ENCODE results near the gene PODNL1. TPM values are rescaled to one million over a fixed set of nuclear protein-coding genes. Genes with fewer than 3 reads are reported as not detected.
"Not testable (repeated sequence)": the region's sequence is repeated elsewhere in the genome, so short reads cannot be mapped to it uniquely, and the experiment has no call there.

PODNL1 gene
- total and polyA plus RNA-seq, 2 of the 8 experiments (the other 6 are each of a cell fraction or from before 2014, with no cell fraction given): 1.0 to 1.5 TPM

DNA sequence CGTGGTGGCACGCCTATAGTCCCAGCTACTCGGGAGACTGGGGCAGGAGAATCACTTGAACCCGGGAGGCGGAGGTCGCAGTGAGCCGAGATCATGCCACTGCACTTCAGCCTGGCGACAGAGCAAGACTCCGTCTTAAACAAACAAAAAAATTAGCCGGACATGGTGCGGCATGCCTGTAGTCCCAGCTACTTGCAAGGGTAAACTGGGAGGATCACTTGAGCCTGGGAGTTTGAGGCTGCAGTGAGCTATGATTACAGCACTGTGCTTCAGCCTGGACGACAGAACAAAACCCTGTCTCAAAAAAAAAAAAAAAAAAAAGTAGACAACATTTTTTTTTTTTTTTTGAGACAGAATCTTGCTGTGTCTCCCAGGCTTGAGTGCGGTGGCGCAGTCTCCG lies 33.7 kb upstream of the PODNL1 start:
- 91% methylated on average over 11 of the region's 15 CpGs; no CpG with 5 or more reads in 1 of the 2 experiments for WGBS, 2 experiments (ENCODE audit: extremely low coverage in 1 of 2, insufficient coverage in 1 of 2, insufficient read length in 1 of 2, insufficient replicate concordance in 2 of 2, low coverage in 1 of 2, low lambda C conversion rate in 2 of 2, missing lambda C conversion rate in 1 of 2)

More for the DNA sequence above, 33.7 kb upstream of the PODNL1 start:
- H3K4me1 ChIP-seq (replicated peaks in 1 of 4; ENCODE audit: control insufficient read depth in 3 of 4, insufficient read depth in 4 of 4, low read length in 3 of 4); H3K56ac ChIP-seq (replicated peaks; ENCODE audit: insufficient read length, low read depth, low read length); DNase-seq (ENCODE audit: low read depth in 1 of 2, low spot score in 2 of 2); H3K27ac ChIP-seq (ENCODE audit: low read depth, low read length); H3K79me1 ChIP-seq (ENCODE audit: low read depth, low read length); H3K23ac ChIP-seq (ENCODE audit: insufficient read length); H3K9me3 ChIP-seq (ENCODE audit: insufficient read depth in 2 of 2, low read depth in 1 of 2, low read length in 1 of 2); H3K27me3 ChIP-seq (replicated peaks in 1 of 4; ENCODE audit: control insufficient read depth in 3 of 4, extremely low read depth in 1 of 4, insufficient read depth in 3 of 4, low read length in 3 of 4); H3K14ac ChIP-seq (ENCODE audit: insufficient read length); H3K4me3 ChIP-seq (ENCODE audit: extremely low read depth in 1 of 4, insufficient read depth in 2 of 4, low read depth in 3 of 4, low read length in 4 of 4); H4K20me1 ChIP-seq (replicated peaks in 1 of 2; ENCODE audit: control insufficient read depth in 1 of 2, insufficient read depth in 2 of 2, low read length in 2 of 2); H3K79me2 ChIP-seq (ENCODE audit: control insufficient read depth in 1 of 2, insufficient read depth in 2 of 2, low read length in 2 of 2); H3K4ac ChIP-seq (replicated peaks; ENCODE audit: insufficient read length, low read depth, low read length); H2BK5ac ChIP-seq (ENCODE audit: low read depth, low read length); H3K9ac ChIP-seq (replicated peaks in 1 of 4; ENCODE audit: extremely low read depth in 1 of 4, low read depth in 3 of 4, low read length in 3 of 4); H2BK20ac ChIP-seq (ENCODE audit: low read length); H2BK15ac ChIP-seq (ENCODE audit: low read length); H4K5ac ChIP-seq (ENCODE audit: insufficient read length, low read depth, low read length); FAIRE-seq; H3K4me2 ChIP-seq (ENCODE audit: insufficient read depth in 1 of 2, low read depth in 2 of 2, low read length in 2 of 2); H2BK120ac ChIP-seq (replicated peaks; ENCODE audit: low read depth, low read length); H2AFZ ChIP-seq (ENCODE audit: low read length); H3K18ac ChIP-seq (ENCODE audit: extremely low read depth, low read length); H4K8ac ChIP-seq (ENCODE audit: extremely low read depth, insufficient read depth, low read length); H4K91ac ChIP-seq (replicated peaks; ENCODE audit: insufficient read length, low read length); H2BK12ac ChIP-seq (ENCODE audit: low read depth, low read length); H2AK5ac ChIP-seq (ENCODE audit: low read depth, low read length); H3K23me2 ChIP-seq (ENCODE audit: low read depth, low read length): not testable (repeated sequence)
- POLR2A ChIA-PET (ENCODE audit: partially characterized antibody): interaction anchor here (1.0 to 4.9 kb wide), 3 partner anchors 10 to 35 kb away, joined by 3 to 44 read pairs (median 5); no protein-coding TSS in a partner anchor
- peaks cover 0 to 17% (median 11%) of the 10 kb centered on the region in 4 experiments; a peak in 5 of 8 replicates for H3K36me3 ChIP-seq (ENCODE audit: control insufficient read depth in 2 of 4, insufficient read depth in 4 of 4, low read length in 3 of 4)
- CTCF ChIA-PET (ENCODE audit: partially characterized antibody): interaction anchor here (0.8 to 10.3 kb wide), 3 partner anchors 12 to 65 kb away, joined by 3 to 77 read pairs (median 3); no protein-coding TSS in a partner anchor

Data from H1 (cell line).